ENCODE measurements around the gene OR10AD1. TPM values are rescaled to one million over a fixed set of nuclear protein-coding genes. Genes with fewer than 3 reads are reported as not detected.
"Not testable (repeated sequence)": the region's sequence is repeated elsewhere in the genome, so short reads cannot be mapped to it uniquely, and the experiment has no call there.

The OR10AD1 gene
- total RNA-seq, 4 donors from 2014 or later = not detected

- Histone ChIP-seq H3K27me3 (no peaks in the 10 kb centered on the region), H3K27ac (no peak overlapping the region), H3K36me3 (no peaks in the 10 kb centered on the region), H3K4me1 (no peaks in the 10 kb centered on the region), H3K4me3 (no peak overlapping the region), H3K9me3 (no peaks in the 10 kb centered on the region)
- no peak for DNase-seq
- TF ChIP-seq POLR2A (IDR thresholded peaks at IDR 0.05) (no peak), CTCF (IDR thresholded peaks at IDR 0.05) (no peak)
These were observed 17.6 kb upstream of the OR10AD1 start for GRCh38 chr12:48220701-48221100.

- Histone ChIP-seq H3K27ac (no peak overlapping the region), H3K4me3 (no peak overlapping the region), H3K36me3 (no peaks in the 10 kb centered on the region), H3K4me1 (no peaks in the 10 kb centered on the region), H3K27me3 (no peaks in the 10 kb centered on the region), H3K9me3 (no peaks in the 10 kb centered on the region)
- DNase-seq = no peak
- TF ChIP-seq POLR2A (IDR thresholded peaks at IDR 0.05) = no peak
- TF ChIP-seq CTCF (IDR thresholded peaks at IDR 0.05) = no peak
These were observed 16.5 kb upstream of the OR10AD1 start for GRCh38 chr12:48219631-48220030.

DNA sequence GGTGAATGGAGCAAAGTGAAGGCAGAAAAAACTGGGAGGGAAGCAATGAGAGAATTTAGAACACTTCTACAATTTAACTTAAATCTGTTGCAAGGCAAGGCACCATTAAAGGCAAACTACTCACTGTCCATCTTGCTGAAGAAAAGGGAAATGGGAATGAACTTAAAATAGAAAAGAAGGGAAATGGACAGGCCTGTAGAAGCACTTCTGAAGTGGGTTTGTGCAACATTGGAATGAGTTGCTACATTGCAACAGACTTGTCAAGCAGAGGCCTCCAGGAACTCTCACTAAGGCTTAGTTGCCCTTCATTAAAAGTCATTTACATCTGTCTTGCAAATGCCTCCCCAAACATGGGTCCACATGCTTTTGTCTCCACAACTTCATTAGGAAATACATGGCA, 13.7 kb upstream of the OR10AD1 start:
- H3K9me3 ChIP-seq = no peaks in the 10 kb centered on the region
- H3K27ac ChIP-seq = no peak overlapping the region
- TF ChIP-seq CTCF (IDR thresholded peaks at IDR 0.05) (no peak), POLR2A (IDR thresholded peaks at IDR 0.05) (no peak)
- no peaks in the 10 kb centered on the region for H3K36me3 ChIP-seq
- no peaks in the 10 kb centered on the region for H3K27me3 ChIP-seq
- H3K4me3 ChIP-seq = no peak overlapping the region
- DNase-seq = no peak
- no peaks in the 10 kb centered on the region for H3K4me1 ChIP-seq

GRCh38 chr12:48209495-48209894, 6.4 kb upstream of the OR10AD1 start:
- peaks cover 0 to 22% (median 0%) of the 10 kb centered on the region in 4 donors for H3K9me3 ChIP-seq
- not testable (repeated sequence) for H3K36me3 ChIP-seq, DNase-seq

DNA sequence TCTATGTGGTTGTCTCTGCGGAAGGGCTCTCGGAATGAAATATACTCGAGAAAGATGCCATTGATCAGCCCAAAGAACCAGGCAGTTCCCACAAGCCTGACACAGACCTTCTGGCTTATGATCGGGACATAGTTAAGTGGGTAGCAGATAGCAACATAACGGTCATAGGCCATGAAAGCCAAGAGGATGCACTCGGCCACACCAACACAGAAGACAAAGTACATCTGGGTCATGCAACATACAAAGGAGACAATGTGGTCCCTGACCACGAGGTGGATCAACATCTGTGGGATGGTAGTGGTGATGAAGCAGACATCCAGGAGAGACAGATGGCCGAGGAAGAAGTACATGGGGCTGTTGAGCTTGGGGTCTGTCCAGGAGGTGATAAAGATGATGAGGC, 326 bp downstream of the OR10AD1 start:
- peaks cover 0 to 5% (median 1%) of the 10 kb centered on the region in 4 donors for H3K4me1 ChIP-seq
- TF ChIP-seq POLR2A (IDR thresholded peaks at IDR 0.05) = no peak
- TF ChIP-seq CTCF (IDR thresholded peaks at IDR 0.05) = no peak
- peaks cover 0 to 16% (median 0%) of the 10 kb centered on the region in 4 donors for H3K9me3 ChIP-seq
- no peak for DNase-seq
- no peak overlapping the region for H3K4me3 ChIP-seq
- H3K36me3 ChIP-seq = peaks cover 0 to 4% (median 0%) of the 10 kb centered on the region in 3 donors
- no peak overlapping the region for H3K27ac ChIP-seq
- no peaks in the 10 kb centered on the region for H3K27me3 ChIP-seq

More at GRCh38 chr12:48209495-48209894, 6.4 kb upstream of the OR10AD1 start:
- not testable (repeated sequence) for H3K27me3 ChIP-seq, H3K27ac ChIP-seq, H3K4me3 ChIP-seq, H3K4me1 ChIP-seq

DNA sequence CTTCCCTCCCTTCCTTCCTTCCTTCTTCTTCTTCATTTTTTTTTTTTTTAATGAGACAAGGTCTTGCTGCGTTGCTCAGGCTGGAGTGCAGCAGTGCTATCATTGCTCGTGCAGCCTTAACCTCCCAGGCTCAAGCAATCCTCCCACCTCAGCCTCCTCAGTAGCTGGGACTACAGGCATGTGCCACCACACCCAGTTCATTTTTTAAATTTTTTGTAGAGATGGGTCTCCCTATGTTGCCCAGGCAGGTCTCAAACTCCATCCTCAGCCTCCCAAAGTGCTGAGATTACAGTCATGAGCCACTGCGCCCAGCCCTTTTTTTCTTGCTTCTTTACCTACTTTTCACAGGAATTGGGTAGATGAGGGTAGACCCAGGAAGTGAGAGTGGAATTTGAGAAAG, 1.6 kb downstream of the OR10AD1 start:
- H3K9me3 ChIP-seq = peaks cover 0 to 5% (median 0%) of the 10 kb centered on the region in 4 donors

More for the DNA sequence above, 1.6 kb downstream of the OR10AD1 start:
- no peak overlapping the region for H3K4me3 ChIP-seq
- peaks cover 0 to 4% (median 0%) of the 10 kb centered on the region in 3 donors for H3K36me3 ChIP-seq
- DNase-seq = no peak
- H3K27ac ChIP-seq = no peak overlapping the region
- H3K4me1 ChIP-seq = peaks cover 0 to 5% (median 1%) of the 10 kb centered on the region in 4 donors
- H3K27me3 ChIP-seq = no peaks in the 10 kb centered on the region
- no peak for TF ChIP-seq CTCF (IDR thresholded peaks at IDR 0.05)
- no peak for TF ChIP-seq POLR2A (IDR thresholded peaks at IDR 0.05)

Data from Peyer's patch (tissue), 4 donors.